K562 (cell line): ENCODE results near the gene GLE1. TPM values are rescaled to one million over a fixed set of nuclear protein-coding genes. Genes with fewer than 3 reads are reported as not detected.

Source experiments
- ARID1B ChIP-seq: fragments of 450-650 bp; IDR thresholded peaks from 2 replicates; pipeline ENCODE4 v1.6.1; 2016; ENCODE audit warnings: antibody characterized with exemption, mild to moderate bottlenecking, inconsistent platforms
- DNMT1 ChIP-seq: fragments of 450-650 bp; IDR thresholded peaks from 2 replicates; pipeline ENCODE4 v1.6.1; 2016; ENCODE audit warnings: antibody characterized with exemption, mild to moderate bottlenecking
- FOXJ2 ChIP-seq: fragments of 200-800 bp; sonication (Bioruptor generic); IDR thresholded peaks from 2 replicates; pipeline ENCODE4 v1.6.1; 2016; ENCODE audit warnings: missing genetic modification characterization, missing compliant biosample characterization
- GTF2A2 ChIP-seq: IDR thresholded peaks from 2 replicates; pipeline ENCODE4 v1.6.1; 2016; ENCODE audit warnings: mild to moderate bottlenecking, missing genetic modification characterization, missing compliant biosample characterization
- NONO ChIP-seq, 2 experiments: fragments of 200-400 bp in 1 of 2; fragments of 450-650 bp in 1 of 2; formaldehyde crosslinking in 1 of 2; IDR thresholded peaks; 2 replicates each; pipeline ENCODE4 v1.6.1; 2017; ENCODE audit warnings: low read depth in 2 of 2, mild to moderate bottlenecking in 2 of 2, moderate library complexity in 2 of 2, low read length in 1 of 2
- PHF21A ChIP-seq: fragments of 450-650 bp; IDR thresholded peaks from 2 replicates; pipeline ENCODE4 v1.6.1; 2017; ENCODE audit warnings: low read depth, borderline replicate concordance
- PRMT5 ChIP-seq: sonication (generic); formaldehyde crosslinking; IDR thresholded peaks from 2 replicates; pipeline ENCODE4 v1.5.0; 2020; ENCODE audit warnings: missing genetic modification reagents
- RBM34 ChIP-seq: fragments of 200-400 bp; formaldehyde crosslinking; IDR thresholded peaks from 2 replicates; pipeline ENCODE4 v1.6.1; 2018; ENCODE audit warnings: low read length, borderline replicate concordance; ENCODE audit not compliant: insufficient read depth
- U2AF1 ChIP-seq: fragments of 200-400 bp; formaldehyde crosslinking; optimal IDR thresholded peaks from 2 replicates; pipeline ENCODE3; 2017; ENCODE audit warnings: mild to moderate bottlenecking, low read depth, low read length, moderate library complexity
- ZNF133 ChIP-seq: fragments of 250-450 bp; sonication (Bioruptor Pico); IDR thresholded peaks from 2 replicates; pipeline ENCODE4 v1.4.0; 2020; ENCODE audit warnings: mild to moderate bottlenecking
- ZNF174 ChIP-seq: fragments of 250-450 bp; sonication (Bioruptor Pico); IDR thresholded peaks from 2 replicates; pipeline ENCODE4 v1.4.0; 2020; ENCODE audit warnings: mild to moderate bottlenecking
- ZNF224 ChIP-seq: sonication (generic); formaldehyde crosslinking; IDR thresholded peaks from 2 replicates; pipeline ENCODE4 v1.8.0; 2022; ENCODE audit warnings: mild to moderate bottlenecking, missing genetic modification reagents
- polyA plus RNA-seq, 8 experiments: library from polyadenylated mRNA; depleted of rRNA in 4 of 8; stranded (reverse) in 5 of 8; unstranded in 3 of 8; fragments of >200 nt; fragmentation: Nextera tagmentation in 2 of 8; fragmentation: Illumina TruSeq in 1 of 8; extraction: Ambion mirVana in 2 of 8; extraction: Trizol in 1 of 8; gene quantifications; 2 replicates each; pipeline versions ENCODE4 v1.2.1 to v1.2.3, GENCODE V29; 2011 to 2014; ENCODE audit warnings: inconsistent platforms in 1 of 8, missing spikeins in 1 of 8
- total RNA-seq, 7 experiments: library from RNA; depleted of rRNA in 6 of 7; stranded (reverse); fragments of >200 nt in 6 of 7; fragmentation: Illumina TruSeq in 2 of 7; extraction: Trizol in 2 of 7; gene quantifications; 2 replicates each; pipeline versions ENCODE4 v1.2.1 to v1.2.3, GENCODE V29; 2011 to 2021; ENCODE audit warnings: low replicate concordance in 1 of 7
- TF ChIP-seq, protein P1 (sequence below), 2 experiments: fragments of 450-650 bp; formaldehyde crosslinking in 1 of 2; IDR thresholded peaks; 2 replicates each; pipeline versions ENCODE4 v1.4.0 to v1.6.1; 2014 to 2020; ENCODE audit warnings: mild to moderate bottlenecking in 2 of 2, borderline replicate concordance in 1 of 2, low read depth in 1 of 2
- TF ChIP-seq, protein P2 (sequence below): fragments of 250-450 bp; sonication (Bioruptor Pico); IDR thresholded peaks from 2 replicates; pipeline ENCODE4 v1.5.0; 2021; ENCODE audit warnings: mild to moderate bottlenecking, borderline replicate concordance
- TF ChIP-seq, protein P3 (sequence below): fragments of 450-650 bp; formaldehyde crosslinking; IDR thresholded peaks from 2 replicates; pipeline ENCODE4 v1.4.0; 2020; ENCODE audit warnings: mild to moderate bottlenecking, moderate library complexity

GLE1 gene
- total and polyA plus RNA-seq, 9 of the 15 experiments (the other 6 are each of a cell fraction or from before 2014, with no cell fraction given), result 15.9 to 44.8 (median 37.6) TPM

DNA sequence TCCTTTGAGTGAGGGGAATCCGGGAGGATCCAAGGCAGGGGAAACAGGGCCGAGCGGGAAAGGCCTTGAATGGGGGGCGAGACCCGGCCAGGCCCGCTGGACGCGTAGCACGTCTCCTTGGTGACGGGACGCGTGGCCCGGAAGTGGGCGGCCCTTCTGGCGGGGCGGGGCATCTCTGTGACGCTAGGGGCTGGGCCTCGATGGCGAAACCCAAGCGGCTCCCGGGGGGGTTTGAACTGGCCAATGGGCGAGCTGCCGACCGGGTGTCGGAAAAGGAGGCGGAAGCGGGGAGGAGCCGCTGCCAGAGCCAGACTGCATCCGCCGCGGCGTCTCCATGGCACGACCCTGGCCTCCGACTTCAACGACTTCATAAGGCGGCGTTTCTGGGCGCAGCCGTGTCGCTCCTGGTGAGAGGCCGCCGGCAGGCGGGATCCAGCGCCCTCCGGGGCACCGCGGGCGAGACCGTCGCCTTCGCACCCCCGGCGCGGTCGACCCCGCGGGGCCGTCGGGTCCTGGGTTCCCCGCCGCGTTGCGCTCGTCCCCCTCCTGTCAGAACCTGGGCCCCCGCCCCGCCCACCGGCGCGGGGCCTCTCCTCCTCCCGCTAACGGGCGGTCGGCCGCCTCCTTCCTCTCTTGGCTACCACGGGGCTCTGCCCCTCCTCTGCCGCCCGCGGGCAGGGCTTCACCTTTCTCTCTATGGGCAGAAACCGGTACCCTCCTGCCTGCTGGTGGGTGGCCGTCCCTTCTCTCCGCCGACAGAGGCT is 48.5 kb upstream of the GLE1 start, which contains the start of gene ODF2 (continued):
- TF ChIP-seq, protein P1, sequence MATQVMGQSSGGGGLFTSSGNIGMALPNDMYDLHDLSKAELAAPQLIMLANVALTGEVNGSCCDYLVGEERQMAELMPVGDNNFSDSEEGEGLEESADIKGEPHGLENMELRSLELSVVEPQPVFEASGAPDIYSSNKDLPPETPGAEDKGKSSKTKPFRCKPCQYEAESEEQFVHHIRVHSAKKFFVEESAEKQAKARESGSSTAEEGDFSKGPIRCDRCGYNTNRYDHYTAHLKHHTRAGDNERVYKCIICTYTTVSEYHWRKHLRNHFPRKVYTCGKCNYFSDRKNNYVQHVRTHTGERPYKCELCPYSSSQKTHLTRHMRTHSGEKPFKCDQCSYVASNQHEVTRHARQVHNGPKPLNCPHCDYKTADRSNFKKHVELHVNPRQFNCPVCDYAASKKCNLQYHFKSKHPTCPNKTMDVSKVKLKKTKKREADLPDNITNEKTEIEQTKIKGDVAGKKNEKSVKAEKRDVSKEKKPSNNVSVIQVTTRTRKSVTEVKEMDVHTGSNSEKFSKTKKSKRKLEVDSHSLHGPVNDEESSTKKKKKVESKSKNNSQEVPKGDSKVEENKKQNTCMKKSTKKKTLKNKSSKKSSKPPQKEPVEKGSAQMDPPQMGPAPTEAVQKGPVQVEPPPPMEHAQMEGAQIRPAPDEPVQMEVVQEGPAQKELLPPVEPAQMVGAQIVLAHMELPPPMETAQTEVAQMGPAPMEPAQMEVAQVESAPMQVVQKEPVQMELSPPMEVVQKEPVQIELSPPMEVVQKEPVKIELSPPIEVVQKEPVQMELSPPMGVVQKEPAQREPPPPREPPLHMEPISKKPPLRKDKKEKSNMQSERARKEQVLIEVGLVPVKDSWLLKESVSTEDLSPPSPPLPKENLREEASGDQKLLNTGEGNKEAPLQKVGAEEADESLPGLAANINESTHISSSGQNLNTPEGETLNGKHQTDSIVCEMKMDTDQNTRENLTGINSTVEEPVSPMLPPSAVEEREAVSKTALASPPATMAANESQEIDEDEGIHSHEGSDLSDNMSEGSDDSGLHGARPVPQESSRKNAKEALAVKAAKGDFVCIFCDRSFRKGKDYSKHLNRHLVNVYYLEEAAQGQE (IDR thresholded peaks at IDR 0.05; ENCODE audit: borderline replicate concordance), result no peak
- TF ChIP-seq, protein P1 (CRISPR knock-in tag; IDR thresholded peaks at IDR 0.05; ENCODE audit: low read depth), result no peak
- TF ChIP-seq FOXJ2 (no peak), RBM34 (no peak), U2AF1 (no peak), ARID1B (no peak), ZNF224 (CRISPR knock-in tag) (no peak), NONO (IDR thresholded peaks at IDR 0.05; ENCODE audit: low read depth in 2 of 2, low read length in 1 of 2) (peak; percentile 56 to 65; a peak in 3 of 4 replicates), PRMT5 (CRISPR knock-in tag) (0 out of 2 replicates have a peak, but pooled peaks have one; percentile 25), DNMT1 (no peak), GTF2A2 (tag) (no peak), PHF21A (no peak), ZNF174 (CRISPR knock-in tag) (no peak), ZNF133 (CRISPR knock-in tag) (no peak)
- TF ChIP-seq, protein P2, sequence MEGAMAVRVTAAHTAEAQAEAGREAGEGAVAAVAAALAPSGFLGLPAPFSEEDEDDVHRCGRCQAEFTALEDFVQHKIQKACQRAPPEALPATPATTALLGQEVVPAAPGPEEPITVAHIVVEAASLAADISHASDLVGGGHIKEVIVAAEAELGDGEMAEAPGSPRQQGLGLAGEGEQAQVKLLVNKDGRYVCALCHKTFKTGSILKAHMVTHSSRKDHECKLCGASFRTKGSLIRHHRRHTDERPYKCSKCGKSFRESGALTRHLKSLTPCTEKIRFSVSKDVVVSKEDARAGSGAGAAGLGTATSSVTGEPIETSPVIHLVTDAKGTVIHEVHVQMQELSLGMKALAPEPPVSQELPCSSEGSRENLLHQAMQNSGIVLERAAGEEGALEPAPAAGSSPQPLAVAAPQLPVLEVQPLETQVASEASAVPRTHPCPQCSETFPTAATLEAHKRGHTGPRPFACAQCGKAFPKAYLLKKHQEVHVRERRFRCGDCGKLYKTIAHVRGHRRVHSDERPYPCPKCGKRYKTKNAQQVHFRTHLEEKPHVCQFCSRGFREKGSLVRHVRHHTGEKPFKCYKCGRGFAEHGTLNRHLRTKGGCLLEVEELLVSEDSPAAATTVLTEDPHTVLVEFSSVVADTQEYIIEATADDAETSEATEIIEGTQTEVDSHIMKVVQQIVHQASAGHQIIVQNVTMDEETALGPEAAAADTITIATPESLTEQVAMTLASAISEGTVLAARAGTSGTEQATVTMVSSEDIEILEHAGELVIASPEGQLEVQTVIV (CRISPR knock-in tag), result no peak
- TF ChIP-seq, protein P3, sequence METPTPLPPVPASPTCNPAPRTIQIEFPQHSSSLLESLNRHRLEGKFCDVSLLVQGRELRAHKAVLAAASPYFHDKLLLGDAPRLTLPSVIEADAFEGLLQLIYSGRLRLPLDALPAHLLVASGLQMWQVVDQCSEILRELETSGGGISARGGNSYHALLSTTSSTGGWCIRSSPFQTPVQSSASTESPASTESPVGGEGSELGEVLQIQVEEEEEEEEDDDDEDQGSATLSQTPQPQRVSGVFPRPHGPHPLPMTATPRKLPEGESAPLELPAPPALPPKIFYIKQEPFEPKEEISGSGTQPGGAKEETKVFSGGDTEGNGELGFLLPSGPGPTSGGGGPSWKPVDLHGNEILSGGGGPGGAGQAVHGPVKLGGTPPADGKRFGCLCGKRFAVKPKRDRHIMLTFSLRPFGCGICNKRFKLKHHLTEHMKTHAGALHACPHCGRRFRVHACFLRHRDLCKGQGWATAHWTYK (CRISPR knock-in tag), result no peak
